ENCODE data around the gene TRIM9. TPM values are rescaled to one million over a fixed set of nuclear protein-coding genes. Genes with fewer than 3 reads are reported as not detected.

Gene TRIM9
- total RNA-seq, 2 experiments from 2014 or later, result 0.19 to 0.45 TPM

DNA sequence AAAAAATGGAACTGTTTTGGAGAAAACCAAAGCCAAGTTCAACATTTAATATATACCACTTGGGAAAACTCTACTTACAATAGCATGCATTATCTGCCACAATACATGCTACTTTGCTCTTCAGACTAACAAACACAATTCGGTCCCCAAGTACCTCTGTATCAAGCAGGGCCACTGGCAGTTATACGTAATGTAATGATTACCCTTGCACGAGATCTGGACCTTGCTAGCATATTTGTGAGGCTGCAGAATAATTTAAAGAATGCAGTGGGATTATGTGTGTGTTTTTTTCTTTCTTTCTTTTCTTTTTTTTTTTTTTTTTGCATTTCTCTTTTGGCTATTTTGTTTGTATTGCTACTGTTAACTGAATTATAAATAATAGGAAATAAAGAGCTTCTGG is 127.8 kb downstream of the TRIM9 start:
- H3K9me3 Mint-ChIP-seq, result no peaks in the 10 kb centered on the region
- H3K4me3 Mint-ChIP-seq, result no peak overlapping the region
- no peaks in the 10 kb centered on the region for H3K4me1 Mint-ChIP-seq (ENCODE audit: low read depth)
- DNase-seq (no peak), ATAC-seq (ENCODE audit: poor library complexity) (no peak)
- no peak overlapping the region for H3K27ac ChIP-seq (ENCODE audit: low read depth in 1 of 2, low read length in 2 of 2)
- no peaks in the 10 kb centered on the region for H3K36me3 Mint-ChIP-seq (ENCODE audit: low read depth)
- intact Hi-C loops (cut with DNase I, micrococcal nuclease), result loop anchor here in 1 of 2 experiments (5.0 kb wide), 1 partner anchor 805 kb away; no protein-coding TSS in a partner anchor
- no peaks in the 10 kb centered on the region for H3K9me3 ChIP-seq (ENCODE audit: control insufficient read depth in 1 of 2, insufficient read depth in 1 of 2, low read length in 2 of 2)
- peaks cover 5% of the 10 kb centered on the region for H3K27me3 Mint-ChIP-seq
- TF ChIP-seq, protein P1, sequence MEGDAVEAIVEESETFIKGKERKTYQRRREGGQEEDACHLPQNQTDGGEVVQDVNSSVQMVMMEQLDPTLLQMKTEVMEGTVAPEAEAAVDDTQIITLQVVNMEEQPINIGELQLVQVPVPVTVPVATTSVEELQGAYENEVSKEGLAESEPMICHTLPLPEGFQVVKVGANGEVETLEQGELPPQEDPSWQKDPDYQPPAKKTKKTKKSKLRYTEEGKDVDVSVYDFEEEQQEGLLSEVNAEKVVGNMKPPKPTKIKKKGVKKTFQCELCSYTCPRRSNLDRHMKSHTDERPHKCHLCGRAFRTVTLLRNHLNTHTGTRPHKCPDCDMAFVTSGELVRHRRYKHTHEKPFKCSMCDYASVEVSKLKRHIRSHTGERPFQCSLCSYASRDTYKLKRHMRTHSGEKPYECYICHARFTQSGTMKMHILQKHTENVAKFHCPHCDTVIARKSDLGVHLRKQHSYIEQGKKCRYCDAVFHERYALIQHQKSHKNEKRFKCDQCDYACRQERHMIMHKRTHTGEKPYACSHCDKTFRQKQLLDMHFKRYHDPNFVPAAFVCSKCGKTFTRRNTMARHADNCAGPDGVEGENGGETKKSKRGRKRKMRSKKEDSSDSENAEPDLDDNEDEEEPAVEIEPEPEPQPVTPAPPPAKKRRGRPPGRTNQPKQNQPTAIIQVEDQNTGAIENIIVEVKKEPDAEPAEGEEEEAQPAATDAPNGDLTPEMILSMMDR (IDR thresholded peaks at IDR 0.05), result no peak
- CTCF ChIA-PET, result interaction anchor here (0.6 kb wide), 1 partner anchor 63 kb away, joined by 4 read pairs; no protein-coding TSS in a partner anchor
- H3K27me3 ChIP-seq (ENCODE audit: control insufficient read depth in 1 of 2, insufficient read depth in 2 of 2, low read length in 2 of 2), result no peaks in the 10 kb centered on the region
- H3K4me1 ChIP-seq (ENCODE audit: insufficient read depth, low read length), result no peaks in the 10 kb centered on the region
- H3K27ac Mint-ChIP-seq, result no peak overlapping the region
- POLR2A ChIA-PET, result no interaction called here
- H3K4me3 ChIP-seq (ENCODE audit: low read length), result no peak overlapping the region
- H3K36me3 ChIP-seq (ENCODE audit: insufficient read depth, low read length), result no peaks in the 10 kb centered on the region

DNA sequence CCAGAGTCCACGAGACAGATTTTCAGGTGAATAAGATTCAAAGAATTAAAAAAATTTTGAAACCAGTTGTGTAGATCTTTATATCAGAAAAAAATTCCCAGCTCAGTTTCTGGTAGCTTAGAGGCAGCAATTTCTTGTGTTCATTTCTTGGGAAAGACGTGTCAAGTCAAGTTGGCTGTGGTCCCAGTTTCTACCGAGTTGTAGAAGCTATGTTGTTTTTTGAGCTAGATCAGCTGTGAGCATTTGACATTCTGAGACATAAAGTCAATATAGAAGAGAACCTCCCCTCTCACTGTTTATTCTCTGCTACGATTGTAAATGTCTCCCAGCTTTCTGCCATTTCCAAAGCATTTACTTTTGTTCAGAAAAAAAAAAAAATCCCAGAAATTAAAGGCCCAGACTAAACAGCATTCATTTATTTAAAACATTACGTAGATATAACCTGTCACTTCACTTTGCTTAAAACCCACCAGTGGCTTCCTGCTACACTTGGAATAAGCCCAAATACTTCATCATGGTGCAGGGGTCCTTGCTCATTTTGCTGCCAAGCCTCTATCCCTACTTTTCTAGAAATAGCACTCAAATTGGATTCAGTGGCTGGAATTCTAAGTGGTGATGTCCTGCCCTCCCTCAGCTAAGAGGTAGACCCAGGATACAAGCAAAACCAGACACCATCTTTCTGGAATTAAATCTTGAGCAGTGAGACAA is 130.1 kb downstream of the TRIM9 start:
- no peaks in the 10 kb centered on the region for H3K27me3 ChIP-seq (ENCODE audit: control insufficient read depth in 1 of 2, insufficient read depth in 2 of 2, low read length in 2 of 2)
- Mint-ChIP-seq H3K27ac (no peak overlapping the region), H3K27me3 (peaks cover 6% of the 10 kb centered on the region), H3K4me3 (no peak overlapping the region), H3K9me3 (no peaks in the 10 kb centered on the region), H3K36me3 (ENCODE audit: low read depth) (no peaks in the 10 kb centered on the region), H3K4me1 (ENCODE audit: low read depth) (no peaks in the 10 kb centered on the region)
- H3K27ac ChIP-seq (ENCODE audit: low read depth in 1 of 2, low read length in 2 of 2), result no peak overlapping the region
- no peaks in the 10 kb centered on the region for H3K4me1 ChIP-seq (ENCODE audit: insufficient read depth, low read length)
- POLR2A ChIA-PET, result no interaction called here
- H3K4me3 ChIP-seq (ENCODE audit: low read length), result no peak overlapping the region
- CTCF ChIA-PET, result no interaction called here
- no peaks in the 10 kb centered on the region for H3K9me3 ChIP-seq (ENCODE audit: control insufficient read depth in 1 of 2, insufficient read depth in 1 of 2, low read length in 2 of 2)
- TF ChIP-seq, protein P1 (IDR thresholded peaks at IDR 0.05), result no peak
- intact Hi-C loops (cut with DNase I, micrococcal nuclease), result loop anchor here in 1 of 2 experiments (5.0 kb wide), 1 partner anchor 807 kb away; no protein-coding TSS in a partner anchor
- ATAC-seq (ENCODE audit: poor library complexity) (no peak), DNase-seq (no peak)
- no peaks in the 10 kb centered on the region for H3K36me3 ChIP-seq (ENCODE audit: insufficient read depth, low read length)

DNA sequence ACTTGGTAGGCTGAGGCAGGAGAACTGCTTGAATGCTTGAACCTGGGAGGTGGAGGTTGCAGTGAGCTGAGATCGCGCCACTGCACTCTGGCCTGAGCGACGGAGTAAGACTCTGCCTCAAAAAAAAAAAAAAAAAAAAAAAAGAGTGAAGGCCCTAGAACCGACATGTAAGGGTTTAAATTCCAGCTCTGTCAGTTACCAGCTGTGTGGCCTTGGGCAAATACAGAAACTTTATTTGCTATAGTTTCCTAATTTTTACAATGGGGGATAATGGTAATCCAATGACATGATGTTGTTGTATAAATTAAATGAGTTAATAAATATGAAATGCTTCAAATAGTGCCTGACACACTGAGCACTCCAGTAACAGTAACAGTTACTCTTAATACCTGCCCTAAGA is 131.0 kb downstream of the TRIM9 start:
- Histone ChIP-seq H3K36me3 (ENCODE audit: insufficient read depth, low read length) (no peaks in the 10 kb centered on the region), H3K4me3 (ENCODE audit: low read length) (no peak overlapping the region), H3K27me3 (ENCODE audit: control insufficient read depth in 1 of 2, insufficient read depth in 2 of 2, low read length in 2 of 2) (no peaks in the 10 kb centered on the region), H3K4me1 (ENCODE audit: insufficient read depth, low read length) (no peaks in the 10 kb centered on the region), H3K27ac (ENCODE audit: low read depth in 1 of 2, low read length in 2 of 2) (no peak overlapping the region), H3K9me3 (ENCODE audit: control insufficient read depth in 1 of 2, insufficient read depth in 1 of 2, low read length in 2 of 2) (no peaks in the 10 kb centered on the region)
- no peak overlapping the region for H3K4me3 Mint-ChIP-seq
- H3K4me1 Mint-ChIP-seq (ENCODE audit: low read depth), result no peaks in the 10 kb centered on the region
- TF ChIP-seq, protein P1 (IDR thresholded peaks at IDR 0.05), result no peak
- DNase-seq, result no peak
- intact Hi-C loops (cut with DNase I, micrococcal nuclease), result no loop called here
- no peak for ATAC-seq (ENCODE audit: poor library complexity)
- no peaks in the 10 kb centered on the region for H3K9me3 Mint-ChIP-seq
- H3K27ac Mint-ChIP-seq, result no peak overlapping the region
- H3K27me3 Mint-ChIP-seq, result peaks cover 6% of the 10 kb centered on the region
- CTCF ChIA-PET, result no interaction called here
- POLR2A ChIA-PET, result no interaction called here
- no peaks in the 10 kb centered on the region for H3K36me3 Mint-ChIP-seq (ENCODE audit: low read depth)

Data from CD4-positive, alpha-beta T cell (primary cell).